Articular chondrocyte of knee joint (primary cell): Measurements from ENCODE around the gene OR2A25. TPM values are rescaled to one million over a fixed set of nuclear protein-coding genes. Genes with fewer than 3 reads are reported as not detected.

Source experiments
- small RNA-seq: library from RNA; depleted of rRNA; stranded (forward); fragments of <200 nt; gene quantifications from one replicate; pipeline ENCODE3, GENCODE V24; 2012
- total RNA-seq: library from RNA; depleted of rRNA; stranded (reverse); fragments of >200 nt; gene quantifications from 2 replicates; pipeline ENCODE4 v1.2.3, GENCODE V29; 2012

The OR2A25 gene
- not detected in 2 replicates for total RNA-seq

DNA sequence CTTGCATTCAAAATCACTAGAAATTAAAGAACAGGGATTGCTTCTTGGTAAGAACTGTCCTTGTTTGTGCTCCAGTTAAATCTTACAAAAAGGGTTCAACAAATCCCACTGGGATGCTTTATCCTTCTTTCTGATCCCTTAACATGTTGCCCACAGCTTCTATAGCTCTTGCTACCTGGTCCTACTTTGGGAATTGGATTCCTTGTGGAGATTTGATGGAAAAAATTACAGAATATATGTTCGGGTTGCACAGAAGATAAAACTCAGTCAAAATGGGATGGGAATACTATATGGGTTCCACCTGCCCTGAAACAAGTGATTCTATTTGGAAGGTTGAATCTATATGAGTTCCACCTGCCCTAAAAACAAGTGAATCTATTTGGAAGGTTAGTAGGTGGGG is at the start of gene OR2A25:
TSS of gene OR2A25 (plus strand) at position 301 of the 400 bp plus-strand sequence. CDS start 4,409 bp downstream, outside the sequence.

GRCh38 chr7:144048648-144049047 is 21.0 kb upstream of the OR2A25 start, which contains the start of gene OR2A5:
Gene OR2A5 (plus strand): TSS chr7:144048948. CDS start chr7:144050402, 1,454 bp downstream.

GRCh38 chr7:144085978-144086377 is 16.4 kb downstream of the OR2A25 start, which contains the start of gene OR2A12:
Gene OR2A12 (plus strand): TSS chr7:144086278. CDS start chr7:144095108, 8,830 bp downstream.

GRCh38 chr7:144109283-144109682 is 39.7 kb downstream of the OR2A25 start, which contains the start of gene OR2A2:
Gene OR2A2 (plus strand): TSS chr7:144109583. CDS start chr7:144109583, 0 bp downstream.

DNA sequence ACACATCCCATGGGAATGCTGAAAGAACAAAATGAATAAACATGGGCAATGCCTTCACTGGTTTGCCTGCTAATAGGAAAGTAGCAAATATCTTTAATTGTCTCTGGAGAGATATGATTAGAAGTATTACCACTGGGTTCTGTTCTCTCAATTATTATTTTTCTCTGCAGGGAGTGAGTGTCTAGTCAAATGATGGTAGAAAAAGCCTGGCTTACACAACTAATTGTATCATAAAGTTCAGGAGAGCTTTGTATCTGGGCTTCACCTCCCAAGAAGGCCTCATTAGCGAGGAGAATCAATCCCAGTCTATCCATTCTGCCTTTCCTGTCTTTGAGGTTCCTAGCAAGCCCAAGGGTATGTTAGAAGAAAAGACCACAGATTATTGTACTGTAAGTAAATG is 53.3 kb downstream of the OR2A25 start, which contains the start of gene OR2A14:
TSS of gene OR2A14 (plus strand) at position 301 of the 400 bp plus-strand sequence. CDS start 5,937 bp downstream, outside the sequence.

Small RNA genes within 50 kb of the gene (small RNA-seq; reads per million reads assigned to genes)
- gene OR2A41P: not detected

Other genes with a start within 250 kb of the OR2A25 start
- 71.9 and 81.0 TPM in 2 replicates for gene TCAF1, start 167.6 kb upstream of the OR2A25 start, total RNA-seq
- gene OR2F2, start 134.6 kb upstream of the OR2A25 start, total RNA-seq: 0.11 TPM in 1 of 2 replicates, not detected in the other
- not detected in 2 replicates for gene OR2F1, start 115.0 kb upstream of the OR2A25 start, total RNA-seq
- not detected in 2 replicates for gene OR6B1, start 69.5 kb upstream of the OR2A25 start, total RNA-seq
- gene OR2A5, start 20.9 kb upstream of the OR2A25 start, total RNA-seq: not detected in 2 replicates
- under 0.01 TPM in 1 of 2 replicates, not detected in the other for gene OR2A12, start 16.5 kb downstream of the OR2A25 start, total RNA-seq
- gene OR2A2, start 39.8 kb downstream of the OR2A25 start, total RNA-seq: not detected in 2 replicates
- not detected in 2 replicates for gene OR2A14, start 53.4 kb downstream of the OR2A25 start, total RNA-seq
- 1.0 and 2.7 TPM in 2 replicates for gene CTAGE4, start 113.7 kb downstream of the OR2A25 start, total RNA-seq
- gene ARHGEF35, start 126.0 kb downstream of the OR2A25 start, total RNA-seq: 5.3 and 7.1 TPM in 2 replicates
- 0.22 and 0.26 TPM in 2 replicates for gene OR2A42, start 169.8 kb downstream of the OR2A25 start, total RNA-seq
- 1.9 and 2.6 TPM in 2 replicates for gene OR2A7, start 195.0 kb downstream of the OR2A25 start, total RNA-seq
- 0.11 and 3.1 TPM in 2 replicates for gene CTAGE8, start 199.5 kb downstream of the OR2A25 start, total RNA-seq
- gene OR2A1, start 242.6 kb downstream of the OR2A25 start, total RNA-seq: 0.32 and 0.39 TPM in 2 replicates